ENCODE data around the gene NRIP1.

DNA sequence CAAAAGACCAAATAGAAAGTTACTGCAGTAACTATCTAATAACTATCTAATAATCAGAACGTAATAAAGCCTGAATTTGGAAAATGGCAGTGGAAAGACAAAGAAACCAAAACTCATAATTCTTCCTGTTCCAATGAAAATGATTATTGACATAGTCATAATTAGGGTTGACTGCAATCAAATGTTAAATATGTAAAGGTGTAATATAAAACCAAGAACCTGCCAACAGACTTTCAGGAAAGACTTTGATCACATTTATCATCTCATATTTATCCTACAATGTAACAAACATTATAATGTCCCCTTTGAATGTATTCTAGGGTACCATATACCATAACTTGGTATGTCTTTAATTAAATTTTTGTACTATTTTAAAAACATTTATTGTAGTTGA lies 26.9 kb downstream of the NRIP1 start:
- TF ChIP-seq FOXK2 (IDR thresholded peaks at IDR 0.05) (no peak), JUND (IDR thresholded peaks at IDR 0.05; ENCODE audit: low read depth, low read length) (no peak), TAF1 (IDR thresholded peaks at IDR 0.05; ENCODE audit: borderline replicate concordance, low read depth, low read length) (no peak), POLR2A (IDR thresholded peaks at IDR 0.05; ENCODE audit: low read depth, low read length) (no peak), EP300 (IDR thresholded peaks at IDR 0.05; ENCODE audit: borderline replicate concordance in 1 of 2, control insufficient read depth in 1 of 2, low read depth in 2 of 2, low read length in 2 of 2) (no peak), SMC3 (IDR thresholded peaks at IDR 0.05; ENCODE audit: borderline replicate concordance, low read length) (no peak), RCOR1 (conservative IDR thresholded peaks at IDR 0.05; ENCODE audit: low read depth, low read length) (no peak), CBFB (IDR thresholded peaks at IDR 0.05; ENCODE audit: low read depth) (no peak)
- TF ChIP-seq, protein P1, sequence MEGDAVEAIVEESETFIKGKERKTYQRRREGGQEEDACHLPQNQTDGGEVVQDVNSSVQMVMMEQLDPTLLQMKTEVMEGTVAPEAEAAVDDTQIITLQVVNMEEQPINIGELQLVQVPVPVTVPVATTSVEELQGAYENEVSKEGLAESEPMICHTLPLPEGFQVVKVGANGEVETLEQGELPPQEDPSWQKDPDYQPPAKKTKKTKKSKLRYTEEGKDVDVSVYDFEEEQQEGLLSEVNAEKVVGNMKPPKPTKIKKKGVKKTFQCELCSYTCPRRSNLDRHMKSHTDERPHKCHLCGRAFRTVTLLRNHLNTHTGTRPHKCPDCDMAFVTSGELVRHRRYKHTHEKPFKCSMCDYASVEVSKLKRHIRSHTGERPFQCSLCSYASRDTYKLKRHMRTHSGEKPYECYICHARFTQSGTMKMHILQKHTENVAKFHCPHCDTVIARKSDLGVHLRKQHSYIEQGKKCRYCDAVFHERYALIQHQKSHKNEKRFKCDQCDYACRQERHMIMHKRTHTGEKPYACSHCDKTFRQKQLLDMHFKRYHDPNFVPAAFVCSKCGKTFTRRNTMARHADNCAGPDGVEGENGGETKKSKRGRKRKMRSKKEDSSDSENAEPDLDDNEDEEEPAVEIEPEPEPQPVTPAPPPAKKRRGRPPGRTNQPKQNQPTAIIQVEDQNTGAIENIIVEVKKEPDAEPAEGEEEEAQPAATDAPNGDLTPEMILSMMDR (IDR thresholded peaks at IDR 0.05 in 2 of 3, conservative IDR thresholded peaks at IDR 0.05 in 1 of 3; ENCODE audit: control insufficient read depth in 2 of 3, extremely low read depth in 1 of 3, insufficient read depth in 1 of 3, low read depth in 3 of 3, low read length in 3 of 3): no peak
- TF ChIP-seq, protein P2, sequence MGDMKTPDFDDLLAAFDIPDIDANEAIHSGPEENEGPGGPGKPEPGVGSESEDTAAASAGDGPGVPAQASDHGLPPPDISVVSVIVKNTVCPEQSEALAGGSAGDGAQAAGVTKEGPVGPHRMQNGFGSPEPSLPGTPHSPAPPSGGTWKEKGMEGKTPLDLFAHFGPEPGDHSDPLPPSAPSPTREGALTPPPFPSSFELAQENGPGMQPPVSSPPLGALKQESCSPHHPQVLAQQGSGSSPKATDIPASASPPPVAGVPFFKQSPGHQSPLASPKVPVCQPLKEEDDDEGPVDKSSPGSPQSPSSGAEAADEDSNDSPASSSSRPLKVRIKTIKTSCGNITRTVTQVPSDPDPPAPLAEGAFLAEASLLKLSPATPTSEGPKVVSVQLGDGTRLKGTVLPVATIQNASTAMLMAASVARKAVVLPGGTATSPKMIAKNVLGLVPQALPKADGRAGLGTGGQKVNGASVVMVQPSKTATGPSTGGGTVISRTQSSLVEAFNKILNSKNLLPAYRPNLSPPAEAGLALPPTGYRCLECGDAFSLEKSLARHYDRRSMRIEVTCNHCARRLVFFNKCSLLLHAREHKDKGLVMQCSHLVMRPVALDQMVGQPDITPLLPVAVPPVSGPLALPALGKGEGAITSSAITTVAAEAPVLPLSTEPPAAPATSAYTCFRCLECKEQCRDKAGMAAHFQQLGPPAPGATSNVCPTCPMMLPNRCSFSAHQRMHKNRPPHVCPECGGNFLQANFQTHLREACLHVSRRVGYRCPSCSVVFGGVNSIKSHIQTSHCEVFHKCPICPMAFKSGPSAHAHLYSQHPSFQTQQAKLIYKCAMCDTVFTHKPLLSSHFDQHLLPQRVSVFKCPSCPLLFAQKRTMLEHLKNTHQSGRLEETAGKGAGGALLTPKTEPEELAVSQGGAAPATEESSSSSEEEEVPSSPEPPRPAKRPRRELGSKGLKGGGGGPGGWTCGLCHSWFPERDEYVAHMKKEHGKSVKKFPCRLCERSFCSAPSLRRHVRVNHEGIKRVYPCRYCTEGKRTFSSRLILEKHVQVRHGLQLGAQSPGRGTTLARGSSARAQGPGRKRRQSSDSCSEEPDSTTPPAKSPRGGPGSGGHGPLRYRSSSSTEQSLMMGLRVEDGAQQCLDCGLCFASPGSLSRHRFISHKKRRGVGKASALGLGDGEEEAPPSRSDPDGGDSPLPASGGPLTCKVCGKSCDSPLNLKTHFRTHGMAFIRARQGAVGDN (IDR thresholded peaks at IDR 0.05): no peak

All from GM12878 (cell line).